Measurements from ENCODE around the gene ECHDC3. TPM values are rescaled to one million over a fixed set of nuclear protein-coding genes. Genes with fewer than 3 reads are reported as not detected.

ECHDC3 gene
- total and polyA plus RNA-seq, 2 of the 13 experiments (the other 11 are each of a cell fraction or from before 2014, with no cell fraction given), result not detected

GRCh38 chr10:11699550-11700097, 42.6 kb upstream of the ECHDC3 start (continued):
- TF ChIP-seq ZNF318 (CRISPR knock-in tag; IDR thresholded peaks at IDR 0.05) (no peak), ZNF414 (CRISPR knock-in tag; IDR thresholded peaks at IDR 0.05) (0 out of 2 replicates have a peak, but pooled peaks have one; percentile 54), ZNF331 (CRISPR knock-in tag; IDR thresholded peaks at IDR 0.05) (peak; percentile 82), ZBTB39 (CRISPR knock-in tag; IDR thresholded peaks at IDR 0.05) (peak; percentile 56; the same call in 1 of the 2 replicates), THAP11 (CRISPR knock-in tag; IDR thresholded peaks at IDR 0.05) (peak; percentile 54; the same call in 1 of the 2 replicates), CENPT (CRISPR knock-in tag; IDR thresholded peaks at IDR 0.05; ENCODE audit: low read depth) (no peak), NFE2 (CRISPR knock-in tag; IDR thresholded peaks at IDR 0.05) (no peak), ZNF513 (CRISPR knock-in tag; conservative IDR thresholded peaks at IDR 0.05) (no peak), ZBTB38 (CRISPR knock-in tag; IDR thresholded peaks at IDR 0.05) (peak; percentile 63; the same call in 1 of the 2 replicates), ZNF441 (CRISPR knock-in tag; IDR thresholded peaks at IDR 0.05; ENCODE audit: borderline replicate concordance) (peak; percentile 76; the same call in 1 of the 2 replicates), ZBTB4 (CRISPR knock-in tag; IDR thresholded peaks at IDR 0.05; ENCODE audit: borderline replicate concordance) (peak; percentile 74; the same call in 1 of the 2 replicates), SNAI1 (CRISPR knock-in tag; IDR thresholded peaks at IDR 0.05; ENCODE audit: borderline replicate concordance) (no peak), PITX1 (CRISPR knock-in tag; IDR thresholded peaks at IDR 0.05) (peak; percentile 95)

Measured in HepG2 (cell line).